GM23248 (cell line): ENCODE results near the gene FAM114A1.

Experiments used
- EZH2 ChIP-seq: fragments of 200-600 bp; sonication (generic); IDR thresholded peaks from 2 replicates; pipeline ENCODE4 v1.6.1; 2018; ENCODE audit warnings: antibody characterized with exemption, mild to moderate bottlenecking; ENCODE audit not compliant: insufficient read depth, poor library complexity, severe bottlenecking
- EZH2phosphoT487 ChIP-seq: fragments of 200-600 bp; sonication (generic); IDR thresholded peaks from 2 replicates; pipeline ENCODE4 v1.6.1; 2018; ENCODE audit warnings: antibody characterized with exemption, moderate library complexity, mild to moderate bottlenecking, low read depth; ENCODE audit not compliant: insufficient read depth

DNA sequence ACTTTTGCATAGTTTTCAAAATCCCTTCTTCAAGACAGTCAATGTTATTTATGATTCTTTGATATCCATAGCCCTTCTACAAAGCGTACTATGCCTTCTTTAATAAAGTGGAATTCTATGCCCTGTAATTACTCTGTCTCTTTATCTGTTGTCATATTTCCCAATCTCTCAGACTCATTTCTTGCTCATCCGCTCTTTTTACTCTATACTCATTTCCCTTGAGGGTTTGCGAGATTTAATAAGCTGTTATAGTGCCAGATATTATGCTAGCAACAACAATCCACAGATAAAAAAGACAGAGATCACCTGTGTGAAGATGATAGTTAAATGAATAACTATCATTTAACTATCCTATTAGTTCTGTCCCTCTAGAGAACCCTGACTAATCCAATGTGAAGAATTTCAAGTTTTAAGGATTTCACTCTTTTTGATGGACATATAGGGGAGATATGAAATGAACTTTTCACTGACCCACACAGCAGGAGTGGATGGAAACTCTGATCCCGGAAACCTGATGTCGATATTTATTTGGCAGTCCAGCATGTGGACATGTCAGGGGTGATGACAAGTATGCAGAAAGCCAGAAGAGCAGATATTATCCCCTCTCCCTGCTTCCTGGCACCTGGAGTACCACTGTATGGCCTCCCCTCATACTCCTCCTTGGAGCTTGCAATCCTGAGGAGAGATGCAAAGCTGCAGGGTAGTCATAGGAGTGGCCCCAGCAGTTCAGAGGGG is 114.9 kb downstream of the FAM114A1 start:
- TF ChIP-seq EZH2phosphoT487 (no peak), EZH2 (no peak)
